CD4-positive, alpha-beta T cell (primary cell): ENCODE results near the gene CHD5. TPM values are rescaled to one million over a fixed set of nuclear protein-coding genes. Genes with fewer than 3 reads are reported as not detected.

Source experiments
- ATAC-seq: fragments of 200-7000 bp; cut with Tn5 transposase; one replicate; pipeline ENCODE4 v1.10.0; 2022; ENCODE audit warnings: mild to moderate bottlenecking; ENCODE audit not compliant: poor library complexity
- CTCF ChIA-PET: fragments of 350-600 bp; sonication (Branson Sonifier 250); formaldehyde crosslinking; loops from one replicate; lab custom pipeline; 2021; ENCODE audit warnings: antibody characterized with exemption, inconsistent platforms; lab: Charles Lee
- POLR2A ChIA-PET: fragments of 350-600 bp; sonication (Branson Sonifier 250); formaldehyde crosslinking; loops from one replicate; lab custom pipeline; 2021; ENCODE audit warnings: antibody characterized with exemption, inconsistent platforms; lab: Charles Lee
- DNase-seq, 14 experiments: peaks; one replicate each; pipeline ENCODE4 v3.0.0-alpha.2; 2013 to 2020; ENCODE audit warnings: mixed read lengths in 2 of 14
- H3K27ac ChIP-seq, 2 donors: one replicate each; pipeline versions ENCODE4 v1.5.1 to v1.7.0; 2013; ENCODE audit warnings: low read length in 2 of 2, low read depth in 1 of 2, mild to moderate bottlenecking in 1 of 2
- H3K27me3 ChIP-seq, 2 experiments: 1 replicate in 1 of 2; 2 replicates in 1 of 2; pipeline versions ENCODE4 v1.6.1 to v1.7.0; 2013; ENCODE audit warnings: low read length in 2 of 2, control low read depth in 1 of 2, mild to moderate bottlenecking in 1 of 2, moderate library complexity in 1 of 2; ENCODE audit not compliant: insufficient read depth in 2 of 2, control insufficient read depth in 1 of 2
- H3K36me3 ChIP-seq: one replicate; pipeline ENCODE4 v1.6.1; 2013; ENCODE audit warnings: low read length, control low read depth; ENCODE audit not compliant: insufficient read depth
- H3K4me1 ChIP-seq: one replicate; pipeline ENCODE4 v1.6.1; 2013; ENCODE audit warnings: low read length, control low read depth; ENCODE audit not compliant: insufficient read depth
- H3K4me3 ChIP-seq: one replicate; pipeline ENCODE4 v1.5.1; 2013; ENCODE audit warnings: mild to moderate bottlenecking, low read length, moderate library complexity
- H3K9me3 ChIP-seq, 2 experiments: 1 replicate in 1 of 2; 2 replicates in 1 of 2; pipeline versions ENCODE4 v1.6.1 to v1.7.0; 2013; ENCODE audit warnings: low read length in 2 of 2, mild to moderate bottlenecking in 2 of 2, control low read depth in 1 of 2, moderate library complexity in 1 of 2; ENCODE audit not compliant: control insufficient read depth in 1 of 2, insufficient read depth in 1 of 2
- H3K27ac Mint-ChIP-seq: one replicate; pipeline ENCODE4 v1.8.0; 2020; ENCODE audit warnings: mixed read lengths
- H3K27me3 Mint-ChIP-seq: one replicate; pipeline ENCODE4 v1.8.0; 2021; ENCODE audit warnings: mixed read lengths
- H3K36me3 Mint-ChIP-seq: one replicate; pipeline ENCODE4 v1.8.0; 2021; ENCODE audit warnings: low read depth, mixed read lengths
- H3K4me1 Mint-ChIP-seq: one replicate; pipeline ENCODE4 v1.8.0; 2021; ENCODE audit warnings: low read depth, mixed read lengths
- H3K4me3 Mint-ChIP-seq: one replicate; pipeline ENCODE4 v1.8.0; 2020; ENCODE audit warnings: mild to moderate bottlenecking, mixed read lengths
- H3K9me3 Mint-ChIP-seq: one replicate; pipeline ENCODE4 v1.8.0; 2020; ENCODE audit warnings: mixed read lengths
- CTCF ChIP-seq: fragments of 200-600 bp; IDR thresholded peaks from one replicate; pipeline ENCODE4 v1.8.0; 2022; ENCODE audit warnings: antibody characterized with exemption, mild to moderate bottlenecking
- intact Hi-C, 2 experiments: fragments of 100-400 bp; cut with DNase I in 1 of 2; cut with micrococcal nuclease in 1 of 2; formaldehyde crosslinking; loops; one replicate each; pipeline versions ENCODE4 v1.15.1 to v1.9.0; 2023 to 2025; cut with DNase I, micrococcal nuclease
- total RNA-seq, 174 experiments: library from RNA in 2 of 174; stranded (reverse) in 2 of 174; gene quantifications; one replicate each; pipeline ENCODE4 v1.2.3 and lab custom pipeline; 2021 to 2026

CHD5 gene
- total RNA-seq, 2 experiments from 2014 or later, result 0.25 to 0.34 TPM

GRCh38 chr1:6198646-6199297 is 18.7 kb upstream of the CHD5 start:
- TF ChIP-seq CTCF, result no peak
- Histone ChIP-seq H3K4me3 (peak overlapping the region; percentile 97), H3K36me3 (peaks cover 30% of the 10 kb centered on the region), H3K27me3 (no peaks in the 10 kb centered on the region), H3K9me3 (no peaks in the 10 kb centered on the region), H3K4me1 (peaks cover 39% of the 10 kb centered on the region), H3K27ac (peak overlapping the region; percentile 33 to 63)
- ChIA-PET CTCF (interaction anchor here (1.3 to 3.0 kb wide), 3 partner anchors 10 to 48 kb away, joined by 4 to 8 read pairs (median 5); no protein-coding TSS in a partner anchor), POLR2A (interaction anchor here (0.6 to 2.0 kb wide), 7 partner anchors 9 to 404 kb away, joined by 3 to 8 read pairs (median 4); partner anchors contain the start of genes ICMT, KLHL21 and NPHP4)
- intact Hi-C loops, result loop anchor here (1.0 to 5.0 kb wide), 3 partner anchors 37 to 589 kb away; partner anchors contain the start of genes NPHP4 (in 2 of the 2), CAMTA1 (in 1 of the 2) and ICMT (in 1 of the 2)
- no peaks in the 10 kb centered on the region for H3K9me3 Mint-ChIP-seq
- H3K27me3 Mint-ChIP-seq, result no peaks in the 10 kb centered on the region
- peak overlapping the region; percentile 91 for H3K4me3 Mint-ChIP-seq
- H3K4me1 Mint-ChIP-seq, result peaks cover 47% of the 10 kb centered on the region
- peak in 2 of 14 experiments; percentile 25 to 45 for DNase-seq
- peaks cover 45% of the 10 kb centered on the region for H3K36me3 Mint-ChIP-seq
- ATAC-seq, result peak; percentile 6
- peak overlapping the region; percentile 84 for H3K27ac Mint-ChIP-seq

GRCh38 chr1:6197746-6198427 is 17.8 kb upstream of the CHD5 start:
- POLR2A ChIA-PET, result interaction anchor here (1.4 kb wide), 1 partner anchor 37 kb away, joined by 5 read pairs; no protein-coding TSS in a partner anchor
- peaks cover 49% of the 10 kb centered on the region for H3K4me1 Mint-ChIP-seq

More at GRCh38 chr1:6197746-6198427, 17.8 kb upstream of the CHD5 start:
- Histone ChIP-seq H3K36me3 (peaks cover 38% of the 10 kb centered on the region), H3K4me3 (peak overlapping the region; percentile 97), H3K27me3 (no peaks in the 10 kb centered on the region), H3K9me3 (no peaks in the 10 kb centered on the region), H3K4me1 (peaks cover 39% of the 10 kb centered on the region), H3K27ac (no peak overlapping the region)
- Mint-ChIP-seq H3K27ac (peak overlapping the region; percentile 84), H3K27me3 (no peaks in the 10 kb centered on the region), H3K36me3 (peaks cover 53% of the 10 kb centered on the region), H3K9me3 (no peaks in the 10 kb centered on the region), H3K4me3 (peak overlapping the region; percentile 91)
- intact Hi-C loops, result loop anchor here in 1 of 2 experiments (5.0 kb wide), 1 partner anchor 589 kb away; the partner anchor contains the start of gene CAMTA1
- no peak for ATAC-seq
- DNase-seq, result no peak
- no peak for TF ChIP-seq CTCF
- CTCF ChIA-PET, result interaction anchor here (1.7 to 3.0 kb wide), 3 partner anchors 12 to 49 kb away, joined by 5 to 8 read pairs (median 7); no protein-coding TSS in a partner anchor
